ENCODE measurements around the gene PIK3IP1.
A peak's percentile ranks its signal among the peaks of the same experiment; 100 is the strongest.
"Not testable (repeated sequence)": the region's sequence is repeated elsewhere in the genome, so short reads cannot be mapped to it uniquely, and the experiment has no call there.

Gene PIK3IP1

DNA sequence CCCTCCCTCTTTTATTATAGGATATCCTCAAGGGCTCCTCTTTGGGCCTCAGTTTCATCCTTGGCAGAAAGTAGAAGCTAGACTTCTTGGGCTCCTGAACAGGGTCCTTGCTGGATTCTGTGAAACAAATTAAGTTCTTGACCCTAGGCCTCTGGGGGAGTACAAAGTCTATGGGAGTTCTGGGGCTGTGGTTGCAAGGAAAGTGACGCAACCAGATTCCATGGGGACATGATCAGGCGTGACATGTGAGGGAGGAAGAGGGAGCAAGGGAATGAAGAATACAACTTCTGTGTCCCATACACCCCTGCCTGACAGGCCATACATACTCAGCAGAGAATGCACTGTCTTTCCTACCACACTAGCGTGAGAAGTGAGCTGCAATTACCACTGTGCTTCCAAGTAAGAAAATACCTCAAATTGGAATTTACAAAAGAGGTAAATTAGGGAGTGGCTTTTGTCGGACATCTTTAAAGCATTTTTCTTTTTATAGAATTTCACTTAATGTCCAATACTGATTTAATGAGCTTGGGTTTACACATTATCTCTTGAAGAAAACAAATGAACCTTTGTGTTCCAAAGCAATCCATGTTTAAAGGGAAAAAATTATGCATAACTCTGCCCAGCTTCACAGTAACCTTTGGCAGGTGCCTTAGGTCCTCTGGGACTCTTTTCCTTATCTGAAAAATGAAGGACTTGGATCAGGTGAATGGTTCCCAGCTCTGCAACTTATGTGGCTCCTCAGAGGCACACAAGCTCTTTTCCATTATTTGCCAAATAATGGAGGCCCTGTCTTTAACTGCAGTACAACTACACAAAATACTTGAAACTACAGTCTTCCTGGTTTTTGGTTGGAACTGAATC lies 41.3 kb downstream of the PIK3IP1 start:
- H3K27ac ChIP-seq = no peak overlapping the region
- TF ChIP-seq ZFX (IDR thresholded peaks at IDR 0.05) = no peak
- TF ChIP-seq, protein P1, sequence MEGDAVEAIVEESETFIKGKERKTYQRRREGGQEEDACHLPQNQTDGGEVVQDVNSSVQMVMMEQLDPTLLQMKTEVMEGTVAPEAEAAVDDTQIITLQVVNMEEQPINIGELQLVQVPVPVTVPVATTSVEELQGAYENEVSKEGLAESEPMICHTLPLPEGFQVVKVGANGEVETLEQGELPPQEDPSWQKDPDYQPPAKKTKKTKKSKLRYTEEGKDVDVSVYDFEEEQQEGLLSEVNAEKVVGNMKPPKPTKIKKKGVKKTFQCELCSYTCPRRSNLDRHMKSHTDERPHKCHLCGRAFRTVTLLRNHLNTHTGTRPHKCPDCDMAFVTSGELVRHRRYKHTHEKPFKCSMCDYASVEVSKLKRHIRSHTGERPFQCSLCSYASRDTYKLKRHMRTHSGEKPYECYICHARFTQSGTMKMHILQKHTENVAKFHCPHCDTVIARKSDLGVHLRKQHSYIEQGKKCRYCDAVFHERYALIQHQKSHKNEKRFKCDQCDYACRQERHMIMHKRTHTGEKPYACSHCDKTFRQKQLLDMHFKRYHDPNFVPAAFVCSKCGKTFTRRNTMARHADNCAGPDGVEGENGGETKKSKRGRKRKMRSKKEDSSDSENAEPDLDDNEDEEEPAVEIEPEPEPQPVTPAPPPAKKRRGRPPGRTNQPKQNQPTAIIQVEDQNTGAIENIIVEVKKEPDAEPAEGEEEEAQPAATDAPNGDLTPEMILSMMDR (conservative IDR thresholded peaks at IDR 0.05) = no peak

DNA sequence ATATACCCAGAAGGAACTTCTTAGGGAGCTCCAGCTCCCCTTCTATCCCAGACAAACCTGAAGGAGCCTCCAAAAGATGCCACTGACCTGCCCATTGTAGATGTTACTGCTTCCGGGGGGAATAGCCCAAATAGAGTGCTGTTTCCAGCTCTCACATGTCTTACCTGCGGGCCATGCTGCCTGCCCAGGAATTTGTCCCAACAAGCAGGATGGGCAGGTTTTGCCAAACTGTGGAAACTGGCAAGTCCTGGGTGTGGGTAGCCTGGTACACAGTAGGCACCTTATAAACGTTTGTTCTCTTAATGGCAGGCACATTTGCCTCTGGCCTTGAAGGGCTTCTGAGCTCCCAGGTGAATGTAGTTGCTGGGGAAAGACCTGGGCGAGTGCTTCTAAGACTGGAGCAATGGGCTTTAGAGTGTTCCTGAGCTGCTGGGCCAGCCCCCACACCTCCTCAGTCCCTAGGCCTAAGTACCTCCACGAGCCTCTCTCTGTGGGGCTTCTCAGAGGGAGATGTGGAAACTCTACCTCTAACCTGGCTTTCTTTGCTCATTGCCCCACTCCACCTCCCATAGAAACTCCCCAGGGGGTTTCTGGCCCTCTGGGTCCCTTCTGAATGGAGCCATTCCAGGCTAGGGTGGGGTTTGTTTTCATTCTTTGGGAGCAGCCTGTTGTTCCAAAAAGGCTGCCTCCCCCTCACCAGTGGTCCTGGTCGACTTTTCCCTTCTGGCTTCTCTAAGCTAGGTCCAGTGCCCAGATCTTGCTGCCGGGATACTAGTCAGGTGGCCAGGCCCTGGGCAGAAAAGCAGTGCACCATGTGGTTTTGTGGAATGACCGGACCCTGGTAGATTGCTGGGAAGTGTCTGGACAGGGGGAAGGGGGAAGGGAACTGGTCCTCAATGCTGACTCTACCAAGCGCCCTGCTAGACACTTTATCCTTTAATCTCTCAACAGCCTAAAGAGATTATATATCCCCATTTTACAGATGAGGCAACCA lies 43.0 kb downstream of the PIK3IP1 start:
- peak overlapping the region; percentile 64 for H3K27ac ChIP-seq
- no peak for TF ChIP-seq ZFX (IDR thresholded peaks at IDR 0.05)
- TF ChIP-seq, protein P1 (conservative IDR thresholded peaks at IDR 0.05) = no peak

DNA sequence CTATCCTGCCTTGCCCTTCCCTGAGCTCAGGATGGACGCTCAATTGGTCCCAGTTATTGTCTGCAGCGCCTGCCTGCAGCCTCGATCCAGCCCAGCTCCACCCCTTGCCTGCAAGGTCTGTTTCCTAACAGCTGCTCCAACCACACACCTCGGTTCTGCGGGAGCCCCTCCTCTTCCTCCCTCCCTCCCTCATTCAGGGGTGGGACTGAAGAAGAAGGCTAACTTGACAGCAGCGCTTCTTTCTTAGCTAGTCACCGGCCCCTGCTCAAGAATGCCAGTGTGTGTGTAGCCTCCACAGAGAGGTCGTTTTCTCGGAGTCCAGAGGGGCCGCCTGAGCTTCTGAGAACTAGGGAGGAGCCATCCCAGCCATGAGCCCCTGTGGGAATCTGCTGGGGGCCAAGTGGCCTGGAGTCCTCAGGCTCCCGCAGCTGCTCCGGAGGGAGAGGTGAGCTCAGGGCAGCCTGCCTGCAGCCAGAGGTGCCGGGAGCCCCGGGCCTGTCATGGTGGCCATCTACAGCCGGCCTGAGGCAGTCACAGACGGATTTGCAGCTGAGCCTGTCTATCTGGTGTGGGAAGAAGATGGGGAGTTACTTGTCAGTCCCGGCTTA lies 44.0 kb downstream of the PIK3IP1 start:
- TF ChIP-seq, protein P1 (conservative IDR thresholded peaks at IDR 0.05) = no peak
- TF ChIP-seq ZFX (IDR thresholded peaks at IDR 0.05) = no peak
- peak overlapping the region; percentile 64 for H3K27ac ChIP-seq

DNA sequence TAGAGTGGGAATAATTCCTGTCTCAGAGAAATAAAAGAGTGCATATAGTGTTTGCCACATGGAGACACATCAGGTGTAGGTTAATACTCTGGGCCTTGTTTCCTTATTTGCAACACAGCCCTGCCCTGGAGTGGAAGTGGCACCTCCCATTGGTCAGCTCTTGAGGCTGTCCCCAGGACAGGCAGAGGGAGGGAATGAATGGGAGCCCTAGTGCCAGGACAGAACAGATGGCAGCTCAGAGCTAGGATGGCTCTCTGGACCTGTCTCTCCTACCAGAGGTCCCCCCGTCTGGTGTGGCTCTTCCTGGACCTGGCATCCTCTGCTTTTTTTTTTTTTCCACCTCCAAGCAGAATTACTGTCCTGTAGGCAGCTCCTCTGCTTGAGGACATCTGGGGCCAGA lies 44.6 kb downstream of the PIK3IP1 start:
- peak overlapping the region; percentile 64 for H3K27ac ChIP-seq
- TF ChIP-seq, protein P1 (conservative IDR thresholded peaks at IDR 0.05) = no peak
- no peak for TF ChIP-seq ZFX (IDR thresholded peaks at IDR 0.05)

DNA sequence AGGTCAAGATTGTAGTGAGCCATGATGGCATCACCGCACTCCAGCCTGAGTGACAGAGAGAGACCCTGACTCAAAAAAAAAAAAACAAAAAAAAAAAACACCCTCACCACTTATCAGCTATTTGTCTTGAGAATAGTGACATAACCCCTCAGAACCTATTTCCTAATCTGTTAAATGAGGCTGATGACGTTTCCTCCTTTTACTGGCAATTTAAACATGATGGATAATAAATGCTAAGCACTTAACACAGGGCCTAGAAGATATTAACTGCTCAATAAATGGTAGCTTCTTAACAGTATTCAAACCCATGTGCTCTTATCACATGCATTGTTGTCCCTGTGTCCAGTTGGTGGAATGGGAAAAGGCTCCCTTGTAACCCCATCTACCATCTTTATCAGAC lies 45.6 kb downstream of the PIK3IP1 start:
- no peak overlapping the region; the same call in 1 of the 2 replicates for H3K27ac ChIP-seq
- TF ChIP-seq ZFX (IDR thresholded peaks at IDR 0.05) = no peak

DNA sequence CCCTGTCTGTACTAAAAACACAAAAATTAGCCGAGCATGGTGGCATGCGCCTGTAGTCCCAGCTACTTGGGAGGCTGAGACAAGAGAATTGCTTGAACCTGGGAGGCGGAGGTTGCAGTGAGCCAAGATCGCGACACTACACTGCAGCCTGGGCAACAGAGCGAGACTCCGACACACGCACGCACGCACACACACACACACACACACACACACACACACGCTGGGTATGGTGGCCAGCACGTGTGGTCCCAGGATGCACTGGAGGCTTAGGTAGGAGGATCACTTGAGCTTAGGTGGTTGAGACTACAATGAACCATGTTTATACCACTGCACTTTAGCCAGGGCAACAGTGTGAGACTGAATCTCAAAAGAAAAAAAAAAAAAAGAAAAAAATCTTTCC lies 46.3 kb downstream of the PIK3IP1 start:
- H3K27ac ChIP-seq = not testable (repeated sequence)

DNA sequence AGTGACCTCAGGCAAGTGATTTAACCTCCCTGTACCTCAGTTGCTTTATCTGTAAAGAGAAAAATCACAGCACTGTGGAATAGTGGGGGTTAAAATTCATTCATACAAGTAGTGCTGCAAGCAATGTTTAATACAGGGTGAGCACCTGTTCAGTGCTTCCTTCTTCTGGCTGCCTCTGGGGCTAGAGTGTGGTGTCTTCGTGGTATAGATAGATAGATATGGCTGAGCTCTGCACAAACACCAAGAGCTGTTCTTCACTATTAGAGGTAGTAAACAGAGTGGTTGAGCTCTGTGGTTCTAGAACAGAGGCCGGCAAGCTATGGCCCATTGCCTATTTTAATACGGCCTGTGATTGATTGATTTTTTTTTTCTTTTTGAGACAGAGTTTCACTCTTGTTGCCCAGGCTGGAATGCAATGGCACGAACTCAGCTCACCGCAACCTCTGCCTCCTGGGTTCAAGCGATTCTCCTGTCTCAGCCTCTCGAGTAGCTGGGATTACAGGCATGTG lies 47.3 kb downstream of the PIK3IP1 start:
- TF ChIP-seq ZFX (IDR thresholded peaks at IDR 0.05) = no peak
- TF ChIP-seq, protein P1 (conservative IDR thresholded peaks at IDR 0.05) = no peak

More for the DNA sequence above, 47.3 kb downstream of the PIK3IP1 start:
- H3K27ac ChIP-seq = no peak overlapping the region
